ENCODE measurements around the gene TSHZ2. TPM values are rescaled to one million over a fixed set of nuclear protein-coding genes. Genes with fewer than 3 reads are reported as not detected.

Gene TSHZ2
- total RNA-seq, 1 donor from 2014 or later = 30.4 TPM

DNA sequence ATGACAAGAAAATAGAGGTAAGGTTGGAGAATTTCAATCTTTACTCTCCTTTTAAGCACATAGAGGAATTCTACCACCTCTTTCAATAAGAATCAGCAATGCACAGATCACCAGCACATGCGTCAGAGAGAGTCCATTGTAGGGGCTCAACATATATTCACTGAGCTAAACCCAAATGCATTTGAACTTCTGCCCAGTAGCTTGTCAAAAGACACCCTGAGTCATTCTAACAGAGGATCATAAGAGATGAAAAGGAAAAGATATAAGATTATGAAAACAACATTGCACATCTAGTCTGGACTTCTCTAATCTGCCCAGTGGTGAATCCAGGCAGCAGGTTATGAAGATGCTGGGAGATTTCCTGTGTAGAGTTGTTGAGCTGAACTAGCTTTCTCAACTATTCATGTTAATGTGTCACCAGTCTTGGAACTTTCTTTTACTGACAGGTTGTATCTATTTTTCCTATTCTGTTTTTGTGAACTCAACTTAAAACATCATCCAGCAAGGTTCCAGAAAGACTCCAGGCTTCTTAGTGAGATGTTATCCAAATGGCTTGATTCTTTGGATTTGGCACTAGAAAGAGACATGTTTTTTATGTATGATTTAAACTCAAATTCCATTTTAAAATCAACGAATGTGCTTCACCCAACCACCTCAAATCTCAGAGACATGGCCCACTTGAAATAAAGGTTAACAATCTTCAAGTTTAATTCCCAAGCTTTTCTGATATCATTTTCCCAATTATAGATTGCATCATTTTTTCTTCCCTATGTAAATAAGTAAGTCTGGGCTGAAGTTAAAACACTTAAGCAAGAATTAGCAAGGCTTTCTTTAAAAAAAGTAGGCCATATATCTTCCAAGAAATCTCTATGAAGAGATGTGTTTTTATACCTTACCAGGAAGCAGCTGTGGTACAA lies 89.3 kb downstream of the TSHZ2 start:
- no peak for DNase-seq (ENCODE audit: extremely low spot score in 2 of 2)
- no peaks in the 10 kb centered on the region for H3K27me3 ChIP-seq
- intact Hi-C loops (cut with DNase I) = no loop called here
- H3K4me1 ChIP-seq = no peaks in the 10 kb centered on the region
- H3K36me3 ChIP-seq = no peaks in the 10 kb centered on the region
- H3K9me3 ChIP-seq = no peaks in the 10 kb centered on the region
- H3K27ac ChIP-seq = no peak overlapping the region
- TF ChIP-seq, protein P1, sequence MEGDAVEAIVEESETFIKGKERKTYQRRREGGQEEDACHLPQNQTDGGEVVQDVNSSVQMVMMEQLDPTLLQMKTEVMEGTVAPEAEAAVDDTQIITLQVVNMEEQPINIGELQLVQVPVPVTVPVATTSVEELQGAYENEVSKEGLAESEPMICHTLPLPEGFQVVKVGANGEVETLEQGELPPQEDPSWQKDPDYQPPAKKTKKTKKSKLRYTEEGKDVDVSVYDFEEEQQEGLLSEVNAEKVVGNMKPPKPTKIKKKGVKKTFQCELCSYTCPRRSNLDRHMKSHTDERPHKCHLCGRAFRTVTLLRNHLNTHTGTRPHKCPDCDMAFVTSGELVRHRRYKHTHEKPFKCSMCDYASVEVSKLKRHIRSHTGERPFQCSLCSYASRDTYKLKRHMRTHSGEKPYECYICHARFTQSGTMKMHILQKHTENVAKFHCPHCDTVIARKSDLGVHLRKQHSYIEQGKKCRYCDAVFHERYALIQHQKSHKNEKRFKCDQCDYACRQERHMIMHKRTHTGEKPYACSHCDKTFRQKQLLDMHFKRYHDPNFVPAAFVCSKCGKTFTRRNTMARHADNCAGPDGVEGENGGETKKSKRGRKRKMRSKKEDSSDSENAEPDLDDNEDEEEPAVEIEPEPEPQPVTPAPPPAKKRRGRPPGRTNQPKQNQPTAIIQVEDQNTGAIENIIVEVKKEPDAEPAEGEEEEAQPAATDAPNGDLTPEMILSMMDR (IDR thresholded peaks at IDR 0.05) = no peak
- TF ChIP-seq POLR2A (IDR thresholded peaks at IDR 0.05) (no peak), POLR2AphosphoS5 (IDR thresholded peaks at IDR 0.05; ENCODE audit: insufficient read depth in 1 of 2, low read depth in 1 of 2) (no peak)
- H3K4me3 ChIP-seq = no peak overlapping the region

DNA sequence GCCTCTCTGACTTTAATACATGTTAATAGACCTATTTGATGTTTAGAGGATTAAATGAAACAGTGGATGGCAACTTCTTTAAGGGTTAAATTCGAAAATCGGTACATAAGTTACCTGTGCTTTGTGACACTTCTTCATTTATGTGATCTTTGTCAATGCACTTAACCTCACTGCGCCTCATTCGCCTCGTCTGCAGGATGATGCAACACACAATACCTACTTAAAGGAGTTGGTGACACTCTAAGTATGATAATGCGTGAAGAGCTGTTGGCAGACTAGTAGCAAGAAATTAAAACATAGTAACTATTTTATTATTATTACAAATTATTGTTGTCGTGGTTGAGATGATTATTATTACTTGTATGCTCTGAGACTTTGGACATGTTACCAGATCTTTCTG lies 92.8 kb downstream of the TSHZ2 start:
- Histone ChIP-seq H3K27ac (no peak overlapping the region), H3K4me1 (no peaks in the 10 kb centered on the region), H3K27me3 (no peaks in the 10 kb centered on the region), H3K4me3 (no peak overlapping the region), H3K9me3 (no peaks in the 10 kb centered on the region), H3K36me3 (no peaks in the 10 kb centered on the region)
- no peak for DNase-seq (ENCODE audit: extremely low spot score in 2 of 2)
- intact Hi-C loops (cut with DNase I) = no loop called here
- TF ChIP-seq, protein P1 (IDR thresholded peaks at IDR 0.05) = no peak
- TF ChIP-seq POLR2AphosphoS5 (IDR thresholded peaks at IDR 0.05; ENCODE audit: insufficient read depth in 1 of 2, low read depth in 1 of 2) (no peak), POLR2A (IDR thresholded peaks at IDR 0.05) (no peak)

DNA sequence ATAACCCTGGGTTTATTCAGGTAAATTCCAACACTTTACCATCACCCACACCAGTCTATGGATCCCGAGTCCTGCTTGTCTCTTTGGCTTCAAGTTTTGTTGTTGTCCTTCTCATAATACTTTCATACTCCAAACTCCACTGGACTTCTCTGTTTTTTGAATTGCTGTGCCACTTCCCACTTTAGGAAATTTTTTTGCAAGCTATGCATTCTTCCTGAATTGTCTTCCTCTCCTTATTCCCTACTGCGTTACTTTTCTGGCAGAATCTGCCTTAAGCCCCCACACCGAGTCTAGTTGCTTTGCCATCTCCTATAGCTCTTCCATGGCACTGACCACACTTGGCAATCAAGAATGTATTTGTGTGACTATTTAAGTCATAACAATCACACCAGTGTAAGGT lies 96.1 kb downstream of the TSHZ2 start:
- no peaks in the 10 kb centered on the region for H3K9me3 ChIP-seq
- H3K4me3 ChIP-seq = no peak overlapping the region
- no peak overlapping the region for H3K27ac ChIP-seq
- DNase-seq (ENCODE audit: extremely low spot score in 2 of 2) = no peak
- no peaks in the 10 kb centered on the region for H3K27me3 ChIP-seq
- intact Hi-C loops (cut with DNase I) = no loop called here
- H3K36me3 ChIP-seq = no peaks in the 10 kb centered on the region
- TF ChIP-seq POLR2AphosphoS5 (IDR thresholded peaks at IDR 0.05; ENCODE audit: insufficient read depth in 1 of 2, low read depth in 1 of 2) = no peak
- TF ChIP-seq POLR2A (IDR thresholded peaks at IDR 0.05) = no peak
- TF ChIP-seq, protein P1 (IDR thresholded peaks at IDR 0.05) = no peak
- H3K4me1 ChIP-seq = no peaks in the 10 kb centered on the region

DNA sequence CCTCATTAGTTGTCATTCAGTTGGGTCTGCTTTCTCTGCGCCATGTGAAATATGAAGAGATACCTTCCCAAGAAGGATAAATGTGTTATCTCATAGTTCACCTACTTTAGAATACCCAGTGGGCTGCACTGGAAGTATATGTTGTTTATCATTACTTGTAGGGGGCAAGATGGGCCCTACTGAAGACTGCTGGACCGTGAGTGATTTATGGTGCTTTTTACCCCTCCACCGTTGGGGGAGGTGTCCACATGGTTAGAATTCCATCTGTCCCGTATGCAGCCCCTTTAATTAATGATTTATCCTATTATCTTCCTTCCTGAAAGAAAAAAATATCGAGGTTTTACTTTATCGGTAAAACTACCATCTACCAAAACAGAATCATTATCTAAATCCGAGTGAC lies 97.0 kb downstream of the TSHZ2 start:
- H3K4me3 ChIP-seq = no peak overlapping the region
- no peaks in the 10 kb centered on the region for H3K9me3 ChIP-seq
- no peaks in the 10 kb centered on the region for H3K4me1 ChIP-seq
- DNase-seq (ENCODE audit: extremely low spot score in 2 of 2) = no peak
- H3K27ac ChIP-seq = no peak overlapping the region
- TF ChIP-seq, protein P1 (IDR thresholded peaks at IDR 0.05) = no peak
- TF ChIP-seq POLR2A (IDR thresholded peaks at IDR 0.05) (no peak), POLR2AphosphoS5 (IDR thresholded peaks at IDR 0.05; ENCODE audit: insufficient read depth in 1 of 2, low read depth in 1 of 2) (no peak)
- H3K27me3 ChIP-seq = no peaks in the 10 kb centered on the region
- intact Hi-C loops (cut with DNase I) = no loop called here
- no peaks in the 10 kb centered on the region for H3K36me3 ChIP-seq

DNA sequence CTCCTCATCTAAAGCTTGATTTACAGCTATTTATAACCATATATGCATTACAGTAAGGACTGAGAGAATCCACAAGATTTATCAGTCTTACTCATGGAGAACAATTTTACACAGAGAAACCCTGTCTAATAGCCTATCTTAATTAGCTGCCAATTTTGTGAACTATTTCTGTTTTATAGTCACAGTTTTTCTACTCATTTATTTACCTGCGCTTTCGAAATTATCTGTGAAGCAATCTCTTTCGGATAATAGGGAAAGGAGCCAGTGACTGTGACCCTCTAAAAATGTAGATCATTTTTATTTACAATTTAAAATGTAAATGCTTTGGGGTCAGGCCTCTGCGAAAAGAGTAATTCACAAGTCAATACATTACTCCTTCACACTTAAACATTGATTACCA lies 98.1 kb downstream of the TSHZ2 start:
- H3K36me3 ChIP-seq = no peaks in the 10 kb centered on the region
- H3K4me3 ChIP-seq = no peak overlapping the region
- no peaks in the 10 kb centered on the region for H3K4me1 ChIP-seq
- no peak for TF ChIP-seq POLR2AphosphoS5 (IDR thresholded peaks at IDR 0.05; ENCODE audit: insufficient read depth in 1 of 2, low read depth in 1 of 2)
- no peak for TF ChIP-seq POLR2A (IDR thresholded peaks at IDR 0.05)
- TF ChIP-seq, protein P1 (IDR thresholded peaks at IDR 0.05) = no peak
- DNase-seq (ENCODE audit: extremely low spot score in 2 of 2) = no peak
- no peak overlapping the region for H3K27ac ChIP-seq
- H3K9me3 ChIP-seq = no peaks in the 10 kb centered on the region
- H3K27me3 ChIP-seq = no peaks in the 10 kb centered on the region
- intact Hi-C loops (cut with DNase I) = no loop called here

All from vagina (tissue), 2 donors.